Bronchial epithelial cell (primary cell): Measurements from ENCODE around the gene OR51M1. TPM values are rescaled to one million over a fixed set of nuclear protein-coding genes. Genes with fewer than 3 reads are reported as not detected.

Source experiments
- DNase-seq: peaks from one replicate; pipeline ENCODE4 v3.0.0-alpha.2; 2010; ENCODE audit warnings: low read depth
- FAIRE-seq: peaks from 2 replicates; lab custom pipeline; 2011; peaks lifted over from hg19 to GRCh38; lab: Jason Lieb, UNC
- H3K27me3 ChIP-seq: 2 replicates; pipeline ENCODE4 v1.5.1; 2011; ENCODE audit warnings: low read length; ENCODE audit not compliant: control insufficient read depth, insufficient read depth
- H3K36me3 ChIP-seq: 2 replicates; pipeline ENCODE4 v1.5.1; 2011; ENCODE audit warnings: low read length; ENCODE audit not compliant: control insufficient read depth, insufficient read depth
- H3K4me3 ChIP-seq: 2 replicates; pipeline ENCODE4 v1.5.1; 2011; ENCODE audit warnings: mild to moderate bottlenecking, low read depth, low read length, control low read depth
- CTCF ChIP-seq: IDR thresholded peaks from 2 replicates; pipeline ENCODE4 v1.5.1; 2011; ENCODE audit warnings: mild to moderate bottlenecking, moderate library complexity, low read length, control low read depth, inconsistent platforms; ENCODE audit not compliant: insufficient read depth, severe bottlenecking
- total RNA-seq: library from RNA; depleted of rRNA; stranded (reverse); fragments of >200 nt; gene quantifications from 2 replicates; pipeline ENCODE4 v1.2.1, GENCODE V29; 2014

OR51M1 gene
- total RNA-seq, 1 donor from 2014 or later: not detected

- FAIRE-seq: no peak
- Histone ChIP-seq H3K4me3 (no peak overlapping the region), H3K36me3 (no peaks in the 10 kb centered on the region), H3K27me3 (no peaks in the 10 kb centered on the region)
- peak; percentile 18 for DNase-seq
- TF ChIP-seq CTCF: no peak
These were observed 13.8 kb upstream of the OR51M1 start for GRCh38 chr11:5369789-5370188.

- TF ChIP-seq CTCF: peak; percentile 86
- no peak overlapping the region for H3K4me3 ChIP-seq
- H3K27me3 ChIP-seq: no peaks in the 10 kb centered on the region
- FAIRE-seq (no peak), DNase-seq (peak; percentile 58)
- no peaks in the 10 kb centered on the region for H3K36me3 ChIP-seq
These were observed 2.8 kb upstream of the OR51M1 start for GRCh38 chr11:5380740-5381342.

GRCh38 chr11:5384335-5384734, 723 bp downstream of the OR51M1 start:
- TF ChIP-seq CTCF: no peak
- FAIRE-seq (no peak), DNase-seq (no peak)

GRCh38 chr11:5390210-5390609, 6.6 kb downstream of the OR51M1 start:
- FAIRE-seq: no peak
- Histone ChIP-seq H3K4me3 (no peak overlapping the region), H3K36me3 (no peaks in the 10 kb centered on the region), H3K27me3 (no peaks in the 10 kb centered on the region)
- no peak for TF ChIP-seq CTCF
- no peak for DNase-seq

More at GRCh38 chr11:5384335-5384734, 723 bp downstream of the OR51M1 start:
- Histone ChIP-seq H3K36me3 (no peaks in the 10 kb centered on the region), H3K4me3 (no peak overlapping the region), H3K27me3 (no peaks in the 10 kb centered on the region)

- no peak for FAIRE-seq
- H3K36me3 ChIP-seq: no peaks in the 10 kb centered on the region
- no peak overlapping the region for H3K4me3 ChIP-seq
- TF ChIP-seq CTCF: no peak
- H3K27me3 ChIP-seq: no peaks in the 10 kb centered on the region
- no peak for DNase-seq
These were observed 10.5 kb downstream of the OR51M1 start for GRCh38 chr11:5394091-5394490.

- DNase-seq (no peak), FAIRE-seq (peak; percentile 40)
- TF ChIP-seq CTCF: no peak
- Histone ChIP-seq H3K27me3 (no peaks in the 10 kb centered on the region), H3K36me3 (no peaks in the 10 kb centered on the region), H3K4me3 (no peak overlapping the region)
These were observed 15.3 kb downstream of the OR51M1 start for GRCh38 chr11:5398936-5399335.
